Endothelial cell of umbilical vein (primary cell): ENCODE data around the gene RPRD2. TPM values are rescaled to one million over a fixed set of nuclear protein-coding genes. Genes with fewer than 3 reads are reported as not detected.
A peak's percentile ranks its signal among the peaks of the same experiment; 100 is the strongest.

Source experiments
- BruUV-seq: library from RNA; stranded (reverse); fragments of 400-500 nt; replicated peaks from 2 replicates; lab custom pipeline; 2021; lab: Mats Ljungman, UMichigan
- CTCF ChIA-PET: fragments of 300-600, 350-600 bp; sonication (Branson Sonifier 250); formaldehyde crosslinking; loops from one replicate; lab custom pipeline; 2021; ENCODE audit warnings: antibody characterized with exemption, inconsistent platforms; lab: Charles Lee
- POLR2A ChIA-PET: fragments of 300-600, 350-600 bp; sonication (Branson Sonifier 250); formaldehyde crosslinking; loops from one replicate; lab custom pipeline; 2021; ENCODE audit warnings: antibody characterized with exemption, inconsistent platforms; lab: Charles Lee
- DNase-seq: peaks from one replicate; pipeline ENCODE4 v3.0.0-alpha.2; 2011; ENCODE audit warnings: low read depth, low spot score
- FAIRE-seq: peaks from 2 replicates; lab custom pipeline; 2011; peaks lifted over from hg19 to GRCh38; lab: Jason Lieb, UNC
- H2AFZ ChIP-seq: 2 replicates; pipeline ENCODE4 v1.6.0; 2012; ENCODE audit warnings: low read depth, low read length, control low read depth, inconsistent platforms
- H3K27ac ChIP-seq: 2 replicates; pipeline ENCODE4 v1.5.1; 2011; ENCODE audit warnings: low read depth, mild to moderate bottlenecking, control low read depth, low read length, moderate library complexity; ENCODE audit not compliant: insufficient read depth
- H3K27me3 ChIP-seq, 2 experiments: 2 replicates each; pipeline versions ENCODE4 v1.6.0 to v1.6.1; 2011; ENCODE audit warnings: low read length in 2 of 2, mixed read lengths in 1 of 2; ENCODE audit not compliant: control insufficient read depth in 2 of 2, insufficient read depth in 2 of 2
- H3K36me3 ChIP-seq, 2 experiments: 2 replicates in 1 of 2; 3 replicates in 1 of 2; pipeline ENCODE4 v1.5.1; 2011; ENCODE audit warnings: low read length in 2 of 2, mild to moderate bottlenecking in 1 of 2, moderate library complexity in 1 of 2; ENCODE audit not compliant: control insufficient read depth in 2 of 2, insufficient read depth in 2 of 2; ENCODE audit errors: extremely low read depth in 1 of 2
- H3K4me1 ChIP-seq: 3 replicates; pipeline ENCODE4 v1.5.1; 2011; ENCODE audit warnings: mild to moderate bottlenecking, low read length; ENCODE audit not compliant: control insufficient read depth, insufficient read depth; ENCODE audit errors: extremely low read depth
- H3K4me2 ChIP-seq: 2 replicates; pipeline ENCODE4 v1.6.1; 2011; ENCODE audit warnings: low read length, control low read depth, mixed read lengths; ENCODE audit not compliant: insufficient read depth
- H3K4me3 ChIP-seq, 3 experiments: fragments of 200-600 bp in 1 of 3; sonication (generic), shearing (Covaris generic) in 1 of 3; replicated peaks in 1 of 3; 2 replicates each; pipeline ENCODE4 v1.5.1; 2011 to 2016; ENCODE audit warnings: control low read depth in 3 of 3, low read length in 3 of 3, mild to moderate bottlenecking in 2 of 3, inconsistent platforms in 1 of 3, low read depth in 1 of 3, moderate library complexity in 1 of 3; ENCODE audit not compliant: insufficient read depth in 1 of 3
- H3K79me2 ChIP-seq: 2 replicates; pipeline ENCODE4 v1.6.0; 2012; ENCODE audit warnings: low read length, inconsistent platforms; ENCODE audit not compliant: control insufficient read depth, insufficient read depth
- H3K9ac ChIP-seq: replicated peaks from 2 replicates; pipeline ENCODE3; 2011; ENCODE audit warnings: low read length, control low read depth; ENCODE audit not compliant: insufficient read depth; ENCODE audit errors: extremely low read depth
- H3K9me1 ChIP-seq: replicated peaks from 3 replicates; pipeline ENCODE4 v1.6.0; 2011; ENCODE audit warnings: mild to moderate bottlenecking, low read length; ENCODE audit not compliant: control insufficient read depth, insufficient read depth; ENCODE audit errors: extremely low read depth
- H3K9me3 ChIP-seq: replicated peaks from 2 replicates; pipeline ENCODE4 v1.5.1; 2012; ENCODE audit warnings: low read length, inconsistent platforms; ENCODE audit not compliant: control insufficient read depth, insufficient read depth
- H4K20me1 ChIP-seq: replicated peaks from 2 replicates; pipeline ENCODE3; 2011; ENCODE audit warnings: mild to moderate bottlenecking, low read length; ENCODE audit not compliant: control insufficient read depth, insufficient read depth; ENCODE audit errors: extremely low read depth
- EZH2 ChIP-seq: IDR thresholded peaks from 2 replicates; pipeline ENCODE4 v1.6.1; 2012; ENCODE audit warnings: borderline replicate concordance, low read depth, mild to moderate bottlenecking, moderate library complexity, low read length, inconsistent platforms; ENCODE audit not compliant: severe bottlenecking
- FOS ChIP-seq: IDR thresholded peaks from 2 replicates; pipeline ENCODE4 v1.6.1; 2011; ENCODE audit warnings: mild to moderate bottlenecking, low read length, moderate library complexity, borderline replicate concordance; ENCODE audit not compliant: insufficient read depth
- JUN ChIP-seq: IDR thresholded peaks from 2 replicates; pipeline ENCODE4 v1.6.1; 2011; ENCODE audit warnings: borderline replicate concordance, low read depth; ENCODE audit not compliant: insufficient read length, insufficient read depth
- POLR2A ChIP-seq: IDR thresholded peaks from 2 replicates; pipeline ENCODE4 v1.6.1; 2012; ENCODE audit warnings: low read depth, mild to moderate bottlenecking, control low read depth, low read length
- POLR2AphosphoS5 ChIP-seq: IDR thresholded peaks from 2 replicates; pipeline ENCODE4 v1.6.1; 2012; ENCODE audit warnings: low read depth, mild to moderate bottlenecking, control low read depth, low read length, moderate library complexity; ENCODE audit not compliant: insufficient read depth
- dilution Hi-C: fragments of 300-500 bp; cut with MboI; formaldehyde crosslinking; loops from one replicate; pipeline ENCODE4 v1.15.0; 2019; ENCODE audit warnings: low sequenced_read_pairs; ENCODE audit not compliant: extremely low pct_ligation_motif_present
- intact Hi-C: fragments of 100-400 bp; cut with micrococcal nuclease; formaldehyde crosslinking; loops from one replicate; pipeline ENCODE4 v1.10.0; 2022
- polyA plus RNA-seq, 4 experiments: library from polyadenylated mRNA; depleted of rRNA in 3 of 4; stranded (reverse) in 3 of 4; unstranded in 1 of 4; fragments of >200 nt; gene quantifications; 2 replicates each; pipeline versions ENCODE4 v1.2.1 to v1.2.3, GENCODE V29; 2011 to 2012; ENCODE audit warnings: missing spikeins in 1 of 4
- total RNA-seq: library from RNA; stranded (reverse); gene quantifications from 2 replicates; pipeline ENCODE4 v1.2.3, GENCODE V29; 2021

RPRD2 gene
- total and polyA plus RNA-seq, 2 donors (not counting 3 experiments of a cell fraction or from before 2014, with no cell fraction given), result 12.9 to 23.9 TPM

DNA sequence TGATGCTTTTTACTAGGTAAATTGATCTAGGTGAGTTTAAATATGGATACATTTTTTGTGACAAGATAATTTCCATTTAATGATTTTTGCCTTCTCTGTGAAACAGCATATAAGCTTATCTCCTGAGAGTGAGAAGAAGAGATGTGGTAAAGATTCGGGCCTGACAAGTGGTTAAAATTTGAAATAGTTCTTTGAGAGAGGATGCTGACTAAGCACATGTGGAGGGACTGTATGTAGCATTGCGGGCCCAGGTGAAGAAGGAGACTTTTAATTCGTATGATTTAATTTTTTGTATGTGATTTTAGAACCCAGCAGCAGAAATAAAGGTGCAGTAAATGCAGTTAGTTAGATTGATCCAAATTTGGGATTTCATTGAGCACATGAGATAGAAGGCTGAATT lies 51.9 kb downstream of the RPRD2 start:
- H3K27ac ChIP-seq, result no peak overlapping the region
- FAIRE-seq (no peak), DNase-seq (no peak)
- no peak overlapping the region for H3K4me3 ChIP-seq
- BruUV-seq, result no TSS peak
- no peaks in the 10 kb centered on the region for H4K20me1 ChIP-seq
- no peaks in the 10 kb centered on the region for H3K4me1 ChIP-seq
- no peak overlapping the region for H2AFZ ChIP-seq
- no peaks in the 10 kb centered on the region for H3K9me3 ChIP-seq
- no peaks in the 10 kb centered on the region for H3K36me3 ChIP-seq
- peaks cover 11% of the 10 kb centered on the region for H3K79me2 ChIP-seq
- no peaks in the 10 kb centered on the region for H3K27me3 ChIP-seq
- dilution Hi-C loops, result no loop called here
- H3K4me2 ChIP-seq, result no peak overlapping the region
- intact Hi-C loops, result loop anchor here (5.0 kb wide), 1 partner anchor 48 kb away; no protein-coding TSS in a partner anchor
- POLR2A ChIA-PET, result no interaction called here
- CTCF ChIA-PET, result no interaction called here
- TF ChIP-seq POLR2AphosphoS5 (no peak), FOS (no peak), POLR2A (no peak), JUN (no peak)
- no peaks in the 10 kb centered on the region for H3K9me1 ChIP-seq
- H3K9ac ChIP-seq, result no peak overlapping the region

DNA sequence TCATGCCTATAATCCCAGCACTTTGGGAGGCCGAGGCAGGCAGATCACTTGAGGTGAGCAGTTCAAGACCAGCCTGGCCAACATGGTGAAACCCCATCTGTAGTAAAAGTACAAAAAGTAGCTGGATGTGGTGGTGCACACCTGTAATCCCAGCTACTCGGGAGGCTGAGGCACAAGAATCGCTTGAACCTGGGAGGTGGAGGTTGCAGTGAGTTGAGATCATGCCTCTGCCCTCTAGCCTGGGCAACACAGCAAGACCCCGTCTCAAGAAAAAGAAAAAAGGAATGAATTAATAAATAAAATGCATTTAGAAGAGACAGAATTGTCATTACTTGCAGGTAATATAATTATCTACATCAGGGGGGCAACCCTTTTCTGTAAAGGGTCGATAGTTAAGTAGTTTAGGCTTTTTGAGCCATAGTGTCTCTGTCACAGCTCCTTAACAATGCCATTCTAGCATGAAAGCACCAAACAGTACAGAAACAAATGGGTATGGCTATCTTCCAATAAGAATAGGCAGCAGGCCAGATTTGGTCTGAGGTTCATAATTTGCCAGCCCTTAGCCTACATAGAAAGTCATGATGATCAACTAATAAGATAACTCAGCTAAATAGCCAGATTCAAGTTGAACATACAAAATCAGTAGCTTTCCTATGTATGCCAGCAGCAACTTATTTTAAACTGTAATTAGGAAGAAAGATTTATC lies 56.8 kb downstream of the RPRD2 start:
- BruUV-seq, result no TSS peak

More for the DNA sequence above, 56.8 kb downstream of the RPRD2 start:
- FAIRE-seq, result no peak
- no peaks in the 10 kb centered on the region for H3K27me3 ChIP-seq
- H4K20me1 ChIP-seq, result no peaks in the 10 kb centered on the region
- no peaks in the 10 kb centered on the region for H3K9me3 ChIP-seq
- no peak for TF ChIP-seq FOS
- no peak for TF ChIP-seq EZH2
- TF ChIP-seq POLR2AphosphoS5, result no peak
- H3K36me3 ChIP-seq, result no peaks in the 10 kb centered on the region
- H3K27ac ChIP-seq, result no peak overlapping the region
- no peak overlapping the region for H2AFZ ChIP-seq
- CTCF ChIA-PET, result interaction anchor here (0.7 to 1.9 kb wide), 3 partner anchors 9 to 393 kb away, joined by 3 to 4 read pairs (median 4); no protein-coding TSS in a partner anchor
- H3K4me2 ChIP-seq, result no peak overlapping the region
- dilution Hi-C loops (no loop called here), intact Hi-C loops (no loop called here)
- H3K9ac ChIP-seq, result no peak overlapping the region
- DNase-seq, result peak; percentile 83
- H3K9me1 ChIP-seq, result no peaks in the 10 kb centered on the region
- H3K4me1 ChIP-seq, result no peaks in the 10 kb centered on the region
- peaks cover 6% of the 10 kb centered on the region for H3K79me2 ChIP-seq
- H3K4me3 ChIP-seq, result no peak overlapping the region
- POLR2A ChIA-PET, result no interaction called here
